RWPE2 (cell line): ENCODE measurements around the gene LCLAT1.
A peak's percentile ranks its signal among the peaks of the same experiment; 100 is the strongest.

ENCODE experiments used
- ATAC-seq: fragments of 200-7000 bp; cut with Tn5 transposase; 3 replicates; pipeline ENCODE4 v1.9.1; 2021; ENCODE audit warnings: low read depth
- DNase-seq: peaks from one replicate; pipeline ENCODE4 v3.0.0-alpha.2; 2020; ENCODE audit warnings: low spot score
- H3K27ac ChIP-seq: fragments of 450-650 bp; 2 replicates; pipeline ENCODE4 v1.5.1; 2017; ENCODE audit warnings: mild to moderate bottlenecking; ENCODE audit not compliant: poor library complexity, severe bottlenecking
- H3K27me3 ChIP-seq: fragments of 250-450 bp; sonication (Bioruptor Pico); 2 replicates; pipeline ENCODE4 v1.5.1; 2021; ENCODE audit warnings: mild to moderate bottlenecking, moderate library complexity; ENCODE audit not compliant: insufficient read depth, poor library complexity, severe bottlenecking
- H3K36me3 ChIP-seq: fragments of 250-450 bp; sonication (Bioruptor Pico); 2 replicates; pipeline ENCODE4 v1.5.1; 2020; ENCODE audit warnings: low read depth, mild to moderate bottlenecking, moderate library complexity
- H3K4me1 ChIP-seq: fragments of 250-450 bp; sonication (Bioruptor Pico); 2 replicates; pipeline ENCODE4 v1.5.1; 2021; ENCODE audit warnings: mild to moderate bottlenecking, moderate library complexity; ENCODE audit not compliant: insufficient read depth, poor library complexity, severe bottlenecking
- H3K4me3 ChIP-seq: fragments of 250-450 bp; sonication (Bioruptor Pico); 2 replicates; pipeline ENCODE4 v1.5.1; 2021; ENCODE audit warnings: mild to moderate bottlenecking, moderate library complexity; ENCODE audit not compliant: severe bottlenecking
- H3K9me3 ChIP-seq: fragments of 250-450 bp; sonication (Bioruptor Pico); 2 replicates; pipeline ENCODE4 v1.5.1; 2021; ENCODE audit warnings: mild to moderate bottlenecking, moderate library complexity; ENCODE audit not compliant: severe bottlenecking
- CTCF ChIP-seq: fragments of 450-650 bp; IDR thresholded peaks from one replicate; pipeline ENCODE4 v1.5.1; 2017; ENCODE audit warnings: mild to moderate bottlenecking, moderate library complexity; ENCODE audit not compliant: poor library complexity, severe bottlenecking

Gene LCLAT1

GRCh38 chr2:30410217-30410616, 36.8 kb upstream of the LCLAT1 start:
- H3K27ac ChIP-seq: peak overlapping the region; percentile 13
- ATAC-seq (peak; percentile 68; the same call in 2 of the 3 replicates), DNase-seq (no peak)
- no peak overlapping the region for H3K4me3 ChIP-seq
- H3K4me1 ChIP-seq: peaks cover 8% of the 10 kb centered on the region
- H3K9me3 ChIP-seq: no peaks in the 10 kb centered on the region
- H3K36me3 ChIP-seq: no peaks in the 10 kb centered on the region
- no peaks in the 10 kb centered on the region for H3K27me3 ChIP-seq
- no peak for TF ChIP-seq CTCF

GRCh38 chr2:30412047-30412683, 34.9 kb upstream of the LCLAT1 start:
- TF ChIP-seq CTCF: no peak
- H3K4me1 ChIP-seq: peaks cover 8% of the 10 kb centered on the region
- ATAC-seq: no peak
- no peak overlapping the region for H3K4me3 ChIP-seq
- H3K27me3 ChIP-seq: no peaks in the 10 kb centered on the region
- DNase-seq: no peak
- no peaks in the 10 kb centered on the region for H3K9me3 ChIP-seq
- no peaks in the 10 kb centered on the region for H3K36me3 ChIP-seq
- no peak overlapping the region for H3K27ac ChIP-seq

GRCh38 chr2:30412684-30413570, 34.1 kb upstream of the LCLAT1 start:
- H3K36me3 ChIP-seq: no peaks in the 10 kb centered on the region
- no peaks in the 10 kb centered on the region for H3K27me3 ChIP-seq
- no peak for TF ChIP-seq CTCF
- H3K9me3 ChIP-seq: no peaks in the 10 kb centered on the region
- ATAC-seq (no peak), DNase-seq (no peak)
- H3K27ac ChIP-seq: no peak overlapping the region
- H3K4me1 ChIP-seq: peaks cover 8% of the 10 kb centered on the region
- H3K4me3 ChIP-seq: no peak overlapping the region

GRCh38 chr2:30414961-30415360, 32.1 kb upstream of the LCLAT1 start:
- H3K36me3 ChIP-seq: no peaks in the 10 kb centered on the region
- no peak overlapping the region for H3K27ac ChIP-seq
- H3K4me1 ChIP-seq: peaks cover 8% of the 10 kb centered on the region
- DNase-seq: no peak
- H3K4me3 ChIP-seq: no peak overlapping the region
- TF ChIP-seq CTCF: no peak
- ATAC-seq: no peak
- H3K9me3 ChIP-seq: no peaks in the 10 kb centered on the region
- H3K27me3 ChIP-seq: no peaks in the 10 kb centered on the region

GRCh38 chr2:30417253-30417652, 29.8 kb upstream of the LCLAT1 start:
- no peak for DNase-seq
- no peak for TF ChIP-seq CTCF
- Histone ChIP-seq H3K36me3 (no peaks in the 10 kb centered on the region), H3K4me1 (no peaks in the 10 kb centered on the region), H3K9me3 (no peaks in the 10 kb centered on the region), H3K4me3 (no peak overlapping the region), H3K27ac (no peak overlapping the region), H3K27me3 (no peaks in the 10 kb centered on the region)
- no peak for ATAC-seq
